HEK293 (cell line): Measurements from ENCODE around the gene E2F4.

Source experiments
- BCL11A ChIP-seq: fragments of 450-650 bp; formaldehyde crosslinking; IDR thresholded peaks from 2 replicates; pipeline ENCODE4 v1.5.1; 2016; ENCODE audit warnings: low read depth, missing biosample characterization, missing genetic modification characterization
- GLIS1 ChIP-seq: fragments of 450-650 bp; formaldehyde crosslinking; IDR thresholded peaks from 2 replicates; pipeline ENCODE4 v1.5.1; 2016; ENCODE audit warnings: missing biosample characterization, missing genetic modification characterization
- HIC1 ChIP-seq: fragments of 450-650 bp; formaldehyde crosslinking; IDR thresholded peaks from 2 replicates; pipeline ENCODE4 v1.5.1; 2016; ENCODE audit warnings: missing biosample characterization, missing genetic modification characterization
- IKZF3 ChIP-seq: fragments of 450-650 bp; IDR thresholded peaks from 2 replicates; pipeline ENCODE4 v1.5.0; 2018; ENCODE audit warnings: missing biosample characterization, mild to moderate bottlenecking, missing genetic modification characterization, moderate library complexity
- KLF10 ChIP-seq: fragments of 450-650 bp; IDR thresholded peaks from 2 replicates; pipeline ENCODE4 v1.5.1; 2018; ENCODE audit warnings: missing biosample characterization, mild to moderate bottlenecking, missing genetic modification characterization
- SETDB1 ChIP-seq: IDR thresholded peaks from one replicate; pipeline ENCODE4 v1.6.1; 2017; ENCODE audit warnings: mild to moderate bottlenecking, low read length, moderate library complexity, mixed read lengths; ENCODE audit not compliant: insufficient read length
- ZBTB1 ChIP-seq: fragments of 450-650 bp; formaldehyde crosslinking; IDR thresholded peaks from 2 replicates; pipeline ENCODE4 v1.5.1; 2016; ENCODE audit warnings: missing biosample characterization, missing genetic modification characterization
- ZBTB17 ChIP-seq: fragments of 450-650 bp; formaldehyde crosslinking; IDR thresholded peaks from 2 replicates; pipeline ENCODE4 v1.5.1; 2016; ENCODE audit warnings: missing biosample characterization, missing genetic modification characterization
- ZFP37 ChIP-seq: fragments of 450-650 bp; formaldehyde crosslinking; IDR thresholded peaks from 2 replicates; pipeline ENCODE4 v1.5.1; 2016; ENCODE audit warnings: missing biosample characterization, missing genetic modification characterization
- ZIC2 ChIP-seq: fragments of 450-650 bp; formaldehyde crosslinking; IDR thresholded peaks from 2 replicates; pipeline ENCODE4 v1.5.1; 2016; ENCODE audit warnings: missing biosample characterization, missing genetic modification characterization
- ZNF146 ChIP-seq: fragments of 450-650 bp; formaldehyde crosslinking; IDR thresholded peaks from 2 replicates; pipeline ENCODE4 v1.5.1; 2016; ENCODE audit warnings: missing biosample characterization, missing genetic modification characterization
- ZNF157 ChIP-seq: fragments of 450-650 bp; formaldehyde crosslinking; IDR thresholded peaks from 2 replicates; pipeline ENCODE4 v1.5.1; 2016; ENCODE audit warnings: missing biosample characterization, missing genetic modification characterization
- ZNF174 ChIP-seq: fragments of 450-650 bp; formaldehyde crosslinking; IDR thresholded peaks from 2 replicates; pipeline ENCODE4 v1.5.0; 2017; ENCODE audit warnings: missing biosample characterization, mild to moderate bottlenecking, missing genetic modification characterization
- ZNF221 ChIP-seq: fragments of 450-650 bp; formaldehyde crosslinking; IDR thresholded peaks from 2 replicates; pipeline ENCODE4 v1.5.1; 2017; ENCODE audit warnings: missing biosample characterization, missing genetic modification characterization, borderline replicate concordance
- ZNF23 ChIP-seq: fragments of 450-650 bp; formaldehyde crosslinking; IDR thresholded peaks from 2 replicates; pipeline ENCODE4 v1.5.1; 2016; ENCODE audit warnings: missing biosample characterization, missing genetic modification characterization, borderline replicate concordance
- ZNF26 ChIP-seq: fragments of 450-650 bp; formaldehyde crosslinking; IDR thresholded peaks from 2 replicates; pipeline ENCODE4 v1.5.1; 2016; ENCODE audit warnings: missing biosample characterization, missing genetic modification characterization
- ZNF37A ChIP-seq: fragments of 450-650 bp; IDR thresholded peaks from 2 replicates; pipeline ENCODE4 v1.5.1; 2018; ENCODE audit warnings: missing biosample characterization, missing genetic modification characterization
- ZNF391 ChIP-seq: fragments of 450-650 bp; formaldehyde crosslinking; IDR thresholded peaks from 2 replicates; pipeline ENCODE4 v1.5.1; 2016; ENCODE audit warnings: low read depth, missing biosample characterization, missing genetic modification characterization, borderline replicate concordance
- ZNF416 ChIP-seq: fragments of 450-650 bp; formaldehyde crosslinking; IDR thresholded peaks from 2 replicates; pipeline ENCODE4 v1.5.1; 2016; ENCODE audit warnings: missing biosample characterization, missing genetic modification characterization
- ZNF423 ChIP-seq: fragments of 450-650 bp; formaldehyde crosslinking; IDR thresholded peaks from 2 replicates; pipeline ENCODE4 v1.5.1; 2016; ENCODE audit warnings: missing biosample characterization, missing genetic modification characterization
- ZNF549 ChIP-seq: fragments of 450-650 bp; IDR thresholded peaks from 2 replicates; pipeline ENCODE4 v1.5.1; 2018; ENCODE audit warnings: missing biosample characterization, missing genetic modification characterization, mild to moderate bottlenecking, inconsistent platforms, moderate library complexity
- ZNF555 ChIP-seq: fragments of 450-650 bp; formaldehyde crosslinking; conservative IDR thresholded peaks from 2 replicates; pipeline ENCODE4 v1.5.1; 2017; ENCODE audit warnings: missing biosample characterization, mild to moderate bottlenecking, missing genetic modification characterization, inconsistent platforms
- ZNF561 ChIP-seq: fragments of 450-650 bp; IDR thresholded peaks from 2 replicates; pipeline ENCODE4 v1.5.1; 2018; ENCODE audit warnings: missing biosample characterization, missing genetic modification characterization, borderline replicate concordance
- ZNF626 ChIP-seq: fragments of 450-650 bp; sonication (Bioruptor Pico); formaldehyde crosslinking; IDR thresholded peaks from 2 replicates; pipeline ENCODE4 v1.5.1; 2018; ENCODE audit warnings: missing biosample characterization, missing genetic modification characterization, inconsistent platforms
- ZNF629 ChIP-seq: fragments of 450-650 bp; formaldehyde crosslinking; IDR thresholded peaks from 2 replicates; pipeline ENCODE4 v1.5.1; 2017; ENCODE audit warnings: missing biosample characterization, missing genetic modification characterization
- ZNF670 ChIP-seq: fragments of 450-650 bp; formaldehyde crosslinking; IDR thresholded peaks from 2 replicates; pipeline ENCODE4 v1.5.1; 2016; ENCODE audit warnings: missing biosample characterization, missing genetic modification characterization, low read depth
- ZNF747 ChIP-seq: fragments of 450-650 bp; formaldehyde crosslinking; IDR thresholded peaks from 2 replicates; pipeline ENCODE4 v1.5.1; 2016; ENCODE audit warnings: missing biosample characterization, missing genetic modification characterization
- ZSCAN23 ChIP-seq: fragments of 450-650 bp; formaldehyde crosslinking; IDR thresholded peaks from 2 replicates; pipeline ENCODE4 v1.5.1; 2016; ENCODE audit warnings: missing biosample characterization, missing genetic modification characterization
- TF ChIP-seq, protein P1 (sequence below): fragments of 450-650 bp; formaldehyde crosslinking; IDR thresholded peaks from 2 replicates; pipeline ENCODE4 v1.5.1; 2017; ENCODE audit warnings: missing biosample characterization, missing genetic modification characterization
- TF ChIP-seq, protein P2 (sequence below): fragments of 450-650 bp; formaldehyde crosslinking; IDR thresholded peaks from 2 replicates; pipeline ENCODE4 v1.5.1; 2016; ENCODE audit warnings: missing biosample characterization, missing genetic modification characterization
- TF ChIP-seq, protein P3 (sequence below): fragments of 450-650 bp; formaldehyde crosslinking; IDR thresholded peaks from 2 replicates; pipeline ENCODE4 v1.5.1; 2016; ENCODE audit warnings: missing biosample characterization, missing genetic modification characterization

Gene E2F4

DNA sequence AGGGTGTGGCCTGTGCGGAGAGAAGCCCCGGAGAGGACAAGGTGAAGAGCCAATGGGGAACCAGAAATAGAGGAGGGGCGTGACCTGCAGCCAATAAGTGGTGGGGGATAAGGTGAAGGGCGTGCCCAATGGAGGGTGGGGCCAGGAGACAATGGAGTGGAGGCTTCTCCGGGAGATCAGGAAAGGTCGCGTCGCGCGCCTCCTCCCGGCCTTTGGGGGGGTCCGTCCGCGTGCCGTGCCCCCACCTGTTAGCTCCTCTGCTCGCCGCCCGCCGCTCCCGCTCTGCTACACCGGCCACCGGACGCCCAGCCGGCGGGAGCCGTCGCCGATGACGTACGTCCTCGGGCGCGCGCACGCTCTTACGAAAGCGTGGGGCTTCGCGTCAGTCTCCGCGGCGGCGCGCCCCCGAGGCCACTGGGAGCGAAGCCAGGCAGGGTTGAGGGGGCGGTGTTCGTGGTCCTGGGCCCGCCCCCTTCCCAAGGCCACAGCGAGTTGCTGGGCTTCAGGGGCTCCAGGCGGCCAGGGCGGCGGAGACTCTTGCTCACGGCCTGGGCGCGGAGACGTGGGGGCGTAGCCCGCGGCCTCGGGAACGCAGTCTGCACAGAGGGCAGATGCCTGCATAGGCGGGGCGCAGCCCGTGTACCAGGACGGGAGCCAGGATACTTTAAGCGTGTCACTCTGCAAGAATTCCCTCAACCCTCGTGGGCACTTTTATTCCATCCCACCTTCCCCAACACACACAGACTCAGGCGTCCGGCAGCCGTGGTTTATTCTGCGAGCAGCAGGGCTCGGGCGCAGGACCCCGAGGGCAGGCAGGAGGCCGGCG, 8.1 kb upstream of the E2F4 start, which contains the start of gene MATCAP1 (continued):
- TF ChIP-seq GLIS1 (tag by site-specific recombination) (peak; percentile 84), ZNF561 (tag by site-specific recombination) (0 out of 2 replicates have a peak, but pooled peaks have one; percentile 67), ZNF629 (peak; percentile 98), ZNF157 (tag by site-specific recombination) (no peak), ZFP37 (tag by site-specific recombination) (no peak), ZNF26 (tag by site-specific recombination) (no peak), ZNF626 (tag by site-specific recombination) (no peak), ZNF747 (tag by site-specific recombination) (no peak), ZNF221 (tag by site-specific recombination) (no peak), ZNF174 (tag by site-specific recombination) (no peak), BCL11A (tag by site-specific recombination) (no peak), HIC1 (tag by site-specific recombination) (no peak), KLF10 (tag by site-specific recombination) (peak; percentile 66; the same call in 1 of the 2 replicates), ZNF670 (tag by site-specific recombination) (no peak), ZNF391 (0 out of 2 replicates have a peak, but pooled peaks have one; percentile 22), IKZF3 (tag by site-specific recombination) (peak; percentile 26), ZNF555 (no peak), ZNF423 (tag by site-specific recombination) (no peak), ZNF416 (tag by site-specific recombination) (no peak), ZNF146 (no peak), ZNF37A (tag by site-specific recombination) (no peak), ZBTB17 (tag by site-specific recombination) (peak; percentile 79), ZNF549 (tag by site-specific recombination) (no peak), SETDB1 (no peak), ZIC2 (tag by site-specific recombination) (no peak), ZBTB1 (tag by site-specific recombination) (no peak), ZSCAN23 (tag by site-specific recombination) (no peak), ZNF23 (tag by site-specific recombination) (no peak)
- TF ChIP-seq, protein P1, sequence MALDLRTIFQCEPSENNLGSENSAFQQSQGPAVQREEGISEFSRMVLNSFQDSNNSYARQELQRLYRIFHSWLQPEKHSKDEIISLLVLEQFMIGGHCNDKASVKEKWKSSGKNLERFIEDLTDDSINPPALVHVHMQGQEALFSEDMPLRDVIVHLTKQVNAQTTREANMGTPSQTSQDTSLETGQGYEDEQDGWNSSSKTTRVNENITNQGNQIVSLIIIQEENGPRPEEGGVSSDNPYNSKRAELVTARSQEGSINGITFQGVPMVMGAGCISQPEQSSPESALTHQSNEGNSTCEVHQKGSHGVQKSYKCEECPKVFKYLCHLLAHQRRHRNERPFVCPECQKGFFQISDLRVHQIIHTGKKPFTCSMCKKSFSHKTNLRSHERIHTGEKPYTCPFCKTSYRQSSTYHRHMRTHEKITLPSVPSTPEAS (tag by site-specific recombination), result no peak
- TF ChIP-seq, protein P2, sequence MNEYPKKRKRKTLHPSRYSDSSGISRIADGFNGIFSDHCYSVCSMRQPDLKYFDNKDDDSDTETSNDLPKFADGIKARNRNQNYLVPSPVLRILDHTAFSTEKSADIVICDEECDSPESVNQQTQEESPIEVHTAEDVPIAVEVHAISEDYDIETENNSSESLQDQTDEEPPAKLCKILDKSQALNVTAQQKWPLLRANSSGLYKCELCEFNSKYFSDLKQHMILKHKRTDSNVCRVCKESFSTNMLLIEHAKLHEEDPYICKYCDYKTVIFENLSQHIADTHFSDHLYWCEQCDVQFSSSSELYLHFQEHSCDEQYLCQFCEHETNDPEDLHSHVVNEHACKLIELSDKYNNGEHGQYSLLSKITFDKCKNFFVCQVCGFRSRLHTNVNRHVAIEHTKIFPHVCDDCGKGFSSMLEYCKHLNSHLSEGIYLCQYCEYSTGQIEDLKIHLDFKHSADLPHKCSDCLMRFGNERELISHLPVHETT (tag by site-specific recombination), result no peak; the same call in 1 of the 2 replicates
- TF ChIP-seq, protein P3, sequence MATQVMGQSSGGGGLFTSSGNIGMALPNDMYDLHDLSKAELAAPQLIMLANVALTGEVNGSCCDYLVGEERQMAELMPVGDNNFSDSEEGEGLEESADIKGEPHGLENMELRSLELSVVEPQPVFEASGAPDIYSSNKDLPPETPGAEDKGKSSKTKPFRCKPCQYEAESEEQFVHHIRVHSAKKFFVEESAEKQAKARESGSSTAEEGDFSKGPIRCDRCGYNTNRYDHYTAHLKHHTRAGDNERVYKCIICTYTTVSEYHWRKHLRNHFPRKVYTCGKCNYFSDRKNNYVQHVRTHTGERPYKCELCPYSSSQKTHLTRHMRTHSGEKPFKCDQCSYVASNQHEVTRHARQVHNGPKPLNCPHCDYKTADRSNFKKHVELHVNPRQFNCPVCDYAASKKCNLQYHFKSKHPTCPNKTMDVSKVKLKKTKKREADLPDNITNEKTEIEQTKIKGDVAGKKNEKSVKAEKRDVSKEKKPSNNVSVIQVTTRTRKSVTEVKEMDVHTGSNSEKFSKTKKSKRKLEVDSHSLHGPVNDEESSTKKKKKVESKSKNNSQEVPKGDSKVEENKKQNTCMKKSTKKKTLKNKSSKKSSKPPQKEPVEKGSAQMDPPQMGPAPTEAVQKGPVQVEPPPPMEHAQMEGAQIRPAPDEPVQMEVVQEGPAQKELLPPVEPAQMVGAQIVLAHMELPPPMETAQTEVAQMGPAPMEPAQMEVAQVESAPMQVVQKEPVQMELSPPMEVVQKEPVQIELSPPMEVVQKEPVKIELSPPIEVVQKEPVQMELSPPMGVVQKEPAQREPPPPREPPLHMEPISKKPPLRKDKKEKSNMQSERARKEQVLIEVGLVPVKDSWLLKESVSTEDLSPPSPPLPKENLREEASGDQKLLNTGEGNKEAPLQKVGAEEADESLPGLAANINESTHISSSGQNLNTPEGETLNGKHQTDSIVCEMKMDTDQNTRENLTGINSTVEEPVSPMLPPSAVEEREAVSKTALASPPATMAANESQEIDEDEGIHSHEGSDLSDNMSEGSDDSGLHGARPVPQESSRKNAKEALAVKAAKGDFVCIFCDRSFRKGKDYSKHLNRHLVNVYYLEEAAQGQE (tag by site-specific recombination), result no peak
